ENCODE measurements around the gene FARP2. TPM values are rescaled to one million over a fixed set of nuclear protein-coding genes. Genes with fewer than 3 reads are reported as not detected.

The FARP2 gene
- total RNA-seq, 4 donors from 2014 or later, result 27.6 to 44.0 (median 35.9) TPM

- no peaks in the 10 kb centered on the region for H3K9me3 ChIP-seq
- no peaks in the 10 kb centered on the region for H3K27me3 ChIP-seq
- no peak overlapping the region for H3K27ac ChIP-seq
- no peak for TF ChIP-seq EP300 (IDR thresholded peaks at IDR 0.05)
- TF ChIP-seq POLR2A (IDR thresholded peaks at IDR 0.05), result no peak
- no peak for TF ChIP-seq POLR2AphosphoS5 (IDR thresholded peaks at IDR 0.05)
- TF ChIP-seq CTCF (IDR thresholded peaks at IDR 0.05), result no peak
- 80% methylated on average over 1 of the region's 12 CpGs; no CpG with 5 or more reads in 1 of the 2 donors for WGBS, 2 donors (ENCODE audit: low coverage in 1 of 2)
- ATAC-seq, result no peak
- H3K36me3 ChIP-seq, result peaks cover 0 to 74% of the 10 kb centered on the region in 2 donors
- peaks cover 0 to 14% (median 10%) of the 10 kb centered on the region in 3 donors for H3K4me1 ChIP-seq
- H3K4me3 ChIP-seq, result no peak overlapping the region
These were observed 145.0 kb downstream of the FARP2 start for GRCh38 chr2:241501099-241501541.

GRCh38 chr2:241501551-241501950, 145.5 kb downstream of the FARP2 start:
- peaks cover 0 to 18% (median 15%) of the 10 kb centered on the region in 3 donors for H3K4me1 ChIP-seq
- TF ChIP-seq POLR2A (IDR thresholded peaks at IDR 0.05), result no peak
- no peak for TF ChIP-seq EP300 (IDR thresholded peaks at IDR 0.05)
- TF ChIP-seq CTCF (IDR thresholded peaks at IDR 0.05), result no peak
- no peak for TF ChIP-seq POLR2AphosphoS5 (IDR thresholded peaks at IDR 0.05)
- no peak overlapping the region for H3K4me3 ChIP-seq
- H3K36me3 ChIP-seq, result peaks cover 0 to 70% of the 10 kb centered on the region in 2 donors
- H3K27me3 ChIP-seq, result no peaks in the 10 kb centered on the region
- no peak overlapping the region for H3K27ac ChIP-seq
- WGBS, 2 donors (ENCODE audit: low coverage in 1 of 2), result 100% methylated on average over 2 of the region's 17 CpGs; no CpG with 5 or more reads in 1 of the 2 donors
- no peak for ATAC-seq
- H3K9me3 ChIP-seq, result no peaks in the 10 kb centered on the region

GRCh38 chr2:241502281-241502680, 146.2 kb downstream of the FARP2 start:
- H3K4me1 ChIP-seq, result peaks cover 0 to 26% (median 22%) of the 10 kb centered on the region in 3 donors
- no peak overlapping the region for H3K4me3 ChIP-seq
- H3K27ac ChIP-seq, result no peak overlapping the region
- H3K36me3 ChIP-seq, result peaks cover 0 to 62% of the 10 kb centered on the region in 2 donors
- WGBS, 2 donors (ENCODE audit: low coverage in 1 of 2), result 73 to 84% methylated on average over 3 to 6 of the region's 11 CpGs
- ATAC-seq, result no peak
- TF ChIP-seq EP300 (IDR thresholded peaks at IDR 0.05), result no peak
- TF ChIP-seq POLR2AphosphoS5 (IDR thresholded peaks at IDR 0.05), result no peak
- no peak for TF ChIP-seq CTCF (IDR thresholded peaks at IDR 0.05)
- no peak for TF ChIP-seq POLR2A (IDR thresholded peaks at IDR 0.05)
- no peaks in the 10 kb centered on the region for H3K9me3 ChIP-seq
- H3K27me3 ChIP-seq, result no peaks in the 10 kb centered on the region

- ATAC-seq, result no peak
- no peaks in the 10 kb centered on the region for H3K27me3 ChIP-seq
- no peak overlapping the region for H3K4me3 ChIP-seq
- H3K4me1 ChIP-seq, result peaks cover 0 to 33% (median 26%) of the 10 kb centered on the region in 3 donors
- H3K9me3 ChIP-seq, result no peaks in the 10 kb centered on the region
- no peak overlapping the region for H3K27ac ChIP-seq
- peaks cover 0 to 46% of the 10 kb centered on the region in 2 donors for H3K36me3 ChIP-seq
- whole genome bisulfite sequencing, 2 donors (ENCODE audit: low coverage in 1 of 2), result 92 to 100% methylated on average over 3 to 4 of the region's 12 CpGs
- TF ChIP-seq POLR2A (IDR thresholded peaks at IDR 0.05) (no peak), CTCF (IDR thresholded peaks at IDR 0.05) (no peak), EP300 (IDR thresholded peaks at IDR 0.05) (no peak), POLR2AphosphoS5 (IDR thresholded peaks at IDR 0.05) (no peak)
These were observed 147.8 kb downstream of the FARP2 start for GRCh38 chr2:241503776-241504392.
